Panc1 (cell line): Measurements from ENCODE around the gene FBXO36.

Experiments used
- REST ChIP-seq, 2 experiments: IDR thresholded peaks; 2 replicates each; pipeline ENCODE4 v1.6.1; 2011 to 2012; ENCODE audit warnings: low read depth in 2 of 2, control low read depth in 1 of 2, low read length in 1 of 2, mild to moderate bottlenecking in 1 of 2, moderate library complexity in 1 of 2; ENCODE audit not compliant: insufficient read depth in 1 of 2
- SIN3A ChIP-seq: IDR thresholded peaks from 2 replicates; pipeline ENCODE4 v1.6.1; 2012; ENCODE audit warnings: low read depth, mild to moderate bottlenecking, low read length, moderate library complexity, borderline replicate concordance; ENCODE audit not compliant: insufficient read depth

GRCh38 chr2:229947544-229947943, 25.2 kb downstream of the FBXO36 start:
- TF ChIP-seq REST (IDR thresholded peaks at IDR 0.05; ENCODE audit: insufficient read depth in 1 of 2, low read depth in 2 of 2, low read length in 1 of 2) (no peak), SIN3A (no peak)
